ENCODE results near the gene CDC26.
"Not testable (repeated sequence)": the region's sequence is repeated elsewhere in the genome, so short reads cannot be mapped to it uniquely, and the experiment has no call there.

Gene CDC26

DNA sequence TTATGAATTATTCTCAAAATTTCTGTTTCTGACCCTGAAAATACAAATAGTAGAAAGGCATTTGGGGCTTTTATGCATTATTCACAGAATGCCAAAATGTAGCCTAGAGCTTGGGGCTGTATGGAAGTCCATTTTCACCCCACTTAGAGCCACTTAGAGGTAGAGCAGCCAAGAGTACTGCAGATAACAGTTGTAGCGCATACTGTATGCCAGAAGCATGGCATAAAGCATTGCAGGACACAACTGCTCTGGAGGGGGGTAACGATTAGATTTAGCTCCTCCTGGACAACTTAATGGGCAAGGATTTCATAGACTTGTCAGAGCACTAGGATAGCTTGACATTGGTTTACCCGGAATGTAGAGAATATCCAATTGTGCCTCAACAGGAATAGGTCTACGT, 38.3 kb downstream of the CDC26 start:
- no peak for DNase-seq

DNA sequence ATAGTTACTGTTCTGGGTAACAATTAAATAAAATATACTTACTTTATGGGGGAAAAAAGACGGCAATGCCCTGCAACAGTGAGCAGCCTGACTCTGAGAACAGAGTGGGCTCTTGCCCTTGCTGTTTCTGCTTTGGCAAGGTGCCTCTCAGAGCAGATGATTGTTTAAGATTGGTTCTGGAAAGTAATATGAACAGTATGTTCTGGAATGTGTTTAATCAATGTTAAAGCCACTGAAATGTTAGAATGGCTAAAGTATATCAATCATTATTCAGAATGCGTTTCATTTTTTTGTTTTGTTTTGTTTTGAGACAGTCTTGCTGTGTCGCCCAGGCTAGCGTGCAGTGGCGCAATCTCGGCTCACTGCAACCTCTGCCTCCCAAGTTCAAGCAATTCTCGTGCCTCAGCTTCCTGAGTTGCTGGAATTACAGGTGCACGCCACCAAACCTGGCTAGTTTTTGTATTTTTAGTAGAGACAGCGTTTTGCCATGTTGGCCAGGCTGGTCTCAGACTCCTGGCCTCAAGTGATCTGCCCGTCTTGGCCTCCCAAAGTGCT, 39.6 kb downstream of the CDC26 start:
- DNase-seq, result not testable (repeated sequence)

DNA sequence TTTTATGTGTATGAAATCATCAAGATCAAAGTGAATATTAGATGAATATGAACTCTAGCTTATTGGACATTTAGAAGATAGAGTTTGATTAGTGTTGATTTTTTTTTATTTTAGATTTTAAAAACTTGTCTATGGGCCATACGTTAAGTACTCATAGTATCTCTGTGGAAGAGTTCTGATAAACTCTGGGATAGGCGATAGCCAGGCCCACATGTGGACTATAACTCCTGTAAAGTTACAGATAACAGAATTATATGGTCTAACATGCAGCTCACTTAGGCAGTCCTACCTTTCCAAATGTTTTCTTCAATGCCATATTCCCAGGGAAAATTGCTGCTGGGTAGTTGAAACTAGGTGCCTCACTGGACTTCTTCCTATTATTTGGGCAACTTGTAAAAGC, 43.7 kb downstream of the CDC26 start:
- no peak for DNase-seq

DNA sequence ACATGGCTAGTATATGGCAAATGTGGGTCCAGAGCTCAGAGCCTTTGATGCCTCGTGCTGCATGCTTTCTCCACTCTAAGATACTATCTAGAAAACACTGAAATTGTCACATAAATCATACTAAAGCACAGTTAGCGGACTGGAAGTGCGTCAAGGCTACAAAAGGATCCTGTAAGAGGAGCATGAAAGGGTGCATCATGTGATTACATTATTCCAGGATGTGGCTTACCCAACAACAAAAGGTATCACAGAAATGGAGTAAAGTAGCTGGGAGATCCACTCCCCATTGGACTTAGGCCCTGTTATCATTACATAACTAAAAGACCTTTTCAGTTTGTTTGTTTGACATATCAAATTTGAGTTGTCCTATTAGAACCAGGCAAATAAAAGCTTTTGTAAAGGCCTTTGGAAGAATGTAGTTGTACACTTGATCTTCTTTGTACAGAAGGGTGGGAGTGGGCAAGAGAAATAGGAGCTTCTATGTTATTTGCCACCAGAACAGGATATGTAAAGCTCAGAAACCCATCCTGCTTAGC, 47.2 kb downstream of the CDC26 start:
- no peak for DNase-seq

DNA sequence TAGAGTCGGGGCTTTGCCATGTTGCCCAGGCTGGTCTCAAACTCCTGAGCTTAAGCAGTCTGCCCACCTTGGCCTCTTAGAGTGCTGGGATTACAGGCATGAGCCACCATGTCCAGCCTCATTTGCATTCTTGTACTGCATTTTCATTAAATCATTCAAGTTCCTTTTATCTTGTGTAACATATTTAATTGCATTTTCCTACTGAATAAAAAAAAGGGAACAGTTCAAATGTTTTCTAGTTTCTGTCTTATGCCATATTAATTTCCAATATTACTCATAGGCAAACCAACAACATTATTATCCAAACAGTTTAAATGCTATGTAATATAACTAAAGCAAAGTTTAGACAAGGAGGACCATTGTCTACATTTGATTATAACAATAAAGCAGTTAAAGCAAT, 47.9 kb downstream of the CDC26 start:
- DNase-seq, result no peak

DNA sequence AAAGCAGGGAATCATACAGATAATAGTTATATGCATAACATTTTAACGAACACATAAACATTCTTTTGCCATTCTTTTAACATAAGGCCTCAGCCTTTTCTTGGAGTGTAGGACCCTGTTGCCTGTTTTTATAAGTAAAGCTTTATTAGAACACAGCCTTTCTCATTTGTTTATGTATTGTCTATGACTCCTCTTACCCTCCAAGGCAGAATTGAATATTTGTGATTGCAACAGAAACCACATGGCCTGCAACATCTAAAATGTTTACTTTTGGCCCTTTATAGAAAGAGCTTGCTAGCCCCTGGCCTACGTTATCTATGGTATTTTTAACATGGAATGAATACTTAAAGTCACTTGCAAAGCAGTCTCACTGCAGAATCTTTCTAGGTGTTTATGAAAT, 51.4 kb downstream of the CDC26 start:
- DNase-seq, result no peak

DNA sequence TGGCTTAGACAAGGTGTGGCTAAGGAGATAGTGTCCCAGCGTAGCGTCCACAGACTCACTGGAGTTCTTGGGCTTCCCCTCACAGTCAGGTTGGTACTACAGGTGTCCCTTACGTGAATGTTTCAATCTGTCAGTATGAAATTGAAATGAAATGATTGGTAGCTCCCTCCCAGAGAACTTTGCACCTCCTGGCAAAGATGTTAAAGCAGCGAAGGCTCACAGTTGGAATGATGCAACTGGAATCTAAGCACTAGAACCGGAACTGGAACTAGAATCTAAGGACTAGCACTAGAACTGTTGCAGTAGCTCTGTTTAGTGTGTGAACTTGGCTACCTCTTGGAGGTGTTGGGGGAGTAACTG, 52.9 kb downstream of the CDC26 start:
- no peak for DNase-seq

DNA sequence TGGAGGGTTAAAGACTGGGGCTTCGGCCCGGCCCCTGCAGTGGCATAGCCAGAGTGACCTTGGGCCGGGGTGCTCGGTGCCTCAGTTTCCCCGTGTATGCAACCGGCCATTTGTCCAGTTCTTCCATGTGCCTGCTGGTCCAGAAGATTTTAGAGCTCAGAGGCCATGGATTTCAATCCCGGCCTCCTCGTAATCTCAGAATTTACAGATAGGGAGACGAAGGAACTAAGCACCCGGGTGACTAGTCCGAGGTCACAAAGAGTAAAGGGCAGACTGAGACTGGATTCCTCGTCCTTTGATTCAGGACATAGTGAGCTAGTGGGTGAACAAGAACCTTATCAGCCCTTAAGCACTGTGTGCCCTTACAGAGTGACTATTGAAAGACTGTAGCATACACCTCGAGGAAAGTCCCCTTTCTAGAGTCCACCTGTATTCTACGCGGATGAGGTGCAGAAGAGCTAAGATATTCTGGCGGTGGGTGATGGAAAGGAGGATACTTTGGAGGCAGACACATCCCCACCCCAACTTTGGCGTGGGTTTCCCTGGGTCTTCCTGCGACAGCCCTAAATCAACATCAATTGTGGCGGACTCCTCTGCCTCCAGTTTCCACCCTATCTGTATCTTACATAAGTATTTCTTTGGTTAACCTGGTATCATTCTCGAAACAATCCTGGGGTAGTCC, 53.4 kb downstream of the CDC26 start:
- no peak for DNase-seq

DNA sequence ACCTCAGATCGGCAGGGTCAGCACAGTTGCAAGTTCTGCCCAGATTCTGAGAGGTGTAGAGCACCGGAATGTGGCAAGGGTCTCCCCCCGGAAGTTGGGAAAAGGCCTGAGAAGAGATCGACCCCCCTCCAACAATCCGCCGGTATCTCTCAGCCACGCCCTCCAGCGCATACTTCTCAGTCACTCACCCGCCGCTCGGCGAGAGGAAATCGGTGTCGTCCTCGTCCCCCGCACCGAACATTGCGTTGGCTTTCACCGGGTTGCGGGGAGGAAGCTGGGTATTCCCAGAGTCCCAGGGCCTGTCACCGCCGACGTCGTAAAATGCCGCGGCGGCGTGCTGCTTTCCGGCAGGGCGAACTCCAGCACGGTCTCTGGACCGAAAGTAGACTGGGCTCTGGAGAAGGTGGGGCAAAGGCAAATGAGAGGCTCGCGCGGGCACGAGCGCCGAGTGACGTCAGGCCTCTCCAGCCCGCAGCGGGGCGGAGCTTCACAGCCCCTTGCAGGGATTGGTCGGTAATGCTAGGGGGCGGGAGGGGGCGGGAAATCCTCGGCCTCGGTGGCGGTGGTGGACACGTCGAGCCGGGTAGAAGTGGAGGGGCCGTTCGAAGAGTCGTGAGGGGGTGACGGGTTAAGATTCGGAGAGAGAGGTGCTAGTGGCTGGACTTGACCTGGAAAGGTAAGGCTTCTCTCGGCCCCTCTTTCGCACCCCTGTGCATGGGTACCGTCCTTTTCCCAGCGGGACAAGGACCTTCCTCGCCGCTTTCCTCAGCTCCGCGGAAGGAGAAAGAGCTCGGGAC, 54.2 kb downstream of the CDC26 start, which contains the start of the genes FKBP15 and SLC31A1:
Gene FKBP15 (minus strand): TSS at position 275 of the 797 bp plus-strand sequence. CDS start 34 bp downstream, at position 241.
Gene SLC31A1 (plus strand): TSS at position 542 of the 797 bp plus-strand sequence. CDS start 34,605 bp downstream, outside the sequence.
- DNase-seq, result peak; percentile 95

DNA sequence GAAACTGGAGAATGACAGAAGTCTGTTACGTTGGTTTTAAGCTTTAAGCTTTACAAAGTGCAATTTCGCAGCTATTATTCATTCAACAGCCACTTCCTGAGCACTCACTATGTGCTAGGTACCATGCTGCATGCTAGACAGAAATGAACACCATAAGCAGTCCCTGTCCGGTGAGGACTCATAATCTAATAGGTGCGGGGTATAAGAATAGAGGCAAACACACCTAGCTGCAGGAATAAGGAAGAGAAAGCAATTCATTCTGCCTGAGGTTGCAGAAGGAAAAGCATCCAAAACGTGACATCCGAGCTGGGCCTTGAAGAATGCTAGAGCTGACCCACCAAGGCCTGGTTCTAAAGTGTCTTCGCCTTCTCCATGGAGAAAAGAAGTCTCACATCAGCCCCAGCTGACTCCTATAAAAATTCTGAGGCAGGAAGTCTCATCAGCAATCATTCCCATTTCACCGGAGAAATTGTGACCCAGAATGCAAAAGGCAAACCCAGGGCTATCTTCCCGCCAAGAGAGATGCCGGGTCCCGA, 54.8 kb downstream of the CDC26 start:
- DNase-seq, result no peak

DNA sequence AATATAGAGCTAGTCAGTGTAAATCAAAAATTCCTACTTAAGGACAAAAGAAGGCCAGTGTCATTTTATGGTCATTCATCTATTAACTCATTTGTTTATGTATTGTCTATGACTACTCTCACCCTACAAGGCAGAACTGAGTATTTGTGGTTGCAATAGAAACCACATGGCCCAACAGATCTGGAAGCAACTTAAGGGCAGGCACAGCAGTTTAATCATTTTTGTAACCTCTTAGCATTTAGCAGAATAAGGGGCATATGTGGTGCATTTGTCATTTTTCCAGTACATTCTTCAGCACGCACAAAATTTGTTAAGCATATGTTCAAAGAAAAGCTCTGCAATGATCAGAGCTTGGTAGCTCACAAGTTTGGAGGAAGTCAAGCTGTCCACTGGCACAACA, 55.4 kb downstream of the CDC26 start:
- DNase-seq, result no peak

DNA sequence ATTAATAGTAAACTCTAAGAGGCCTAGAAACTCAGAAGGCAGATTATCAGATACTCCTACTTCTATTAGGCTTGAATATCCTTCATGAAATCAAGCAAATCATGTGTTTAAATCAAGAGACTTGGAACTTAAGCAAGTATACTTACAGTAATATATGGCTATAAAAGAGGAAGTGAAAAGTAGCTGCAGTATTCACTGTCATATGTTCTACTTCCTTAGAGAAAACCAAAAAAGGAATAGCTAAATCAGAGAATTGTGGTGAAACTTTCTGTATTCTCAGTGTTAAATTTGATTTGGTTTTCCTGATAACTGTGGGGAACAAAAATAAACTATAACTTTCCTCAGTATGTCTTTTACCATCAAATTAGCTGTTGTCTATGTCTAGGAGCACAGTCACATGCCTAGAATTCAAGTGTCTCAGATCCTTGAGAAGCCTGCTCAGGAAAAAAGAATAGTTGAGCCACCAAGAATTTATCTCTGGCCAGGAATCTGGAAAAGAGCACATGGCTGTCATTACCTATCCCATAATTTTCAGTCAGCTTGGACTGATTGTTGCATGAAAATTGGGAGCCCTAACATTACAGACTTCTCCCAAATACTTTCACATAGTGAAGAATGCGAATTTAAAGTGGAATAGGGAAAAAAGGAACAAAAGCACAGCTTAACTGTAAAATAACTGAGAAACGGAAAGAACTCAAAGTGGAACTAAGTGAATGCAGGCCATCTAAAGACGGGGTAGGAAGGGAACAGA, 56.0 kb downstream of the CDC26 start:
- no peak for DNase-seq
